PC-9 (cell line): ENCODE data around the gene PDE6B.

Experiments used
- EZH2 ChIP-seq: fragments of 200-600 bp; sonication (generic); IDR thresholded peaks from 2 replicates; pipeline ENCODE4 v1.8.0; 2017; ENCODE audit warnings: antibody characterized with exemption, low read depth
- TF ChIP-seq, protein P1 (sequence below): fragments of 200-600 bp; sonication (generic); conservative IDR thresholded peaks from 2 replicates; pipeline ENCODE4 v1.6.1; 2017; ENCODE audit warnings: mixed run types, antibody characterized with exemption, mild to moderate bottlenecking, moderate library complexity

DNA sequence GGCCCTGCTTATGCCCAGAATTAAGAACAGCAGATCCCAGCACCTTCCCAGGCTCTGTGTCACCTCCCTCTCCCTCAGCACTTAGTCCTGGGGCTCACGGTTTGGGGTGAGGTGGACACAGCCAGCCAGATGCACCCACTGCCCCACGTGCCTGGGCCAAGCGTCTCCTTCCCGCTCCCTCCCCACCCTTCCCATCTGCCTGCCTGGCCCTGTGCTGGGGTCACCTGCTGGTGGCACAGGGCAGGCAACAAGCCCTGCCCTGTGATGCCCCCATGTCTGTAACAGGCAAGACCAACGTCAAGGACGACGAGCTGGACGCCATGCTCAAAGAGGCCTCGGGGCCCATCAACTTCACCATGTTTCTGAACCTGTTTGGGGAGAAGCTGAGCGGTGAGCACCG is 54.3 kb downstream of the PDE6B start:
- TF ChIP-seq, protein P1, sequence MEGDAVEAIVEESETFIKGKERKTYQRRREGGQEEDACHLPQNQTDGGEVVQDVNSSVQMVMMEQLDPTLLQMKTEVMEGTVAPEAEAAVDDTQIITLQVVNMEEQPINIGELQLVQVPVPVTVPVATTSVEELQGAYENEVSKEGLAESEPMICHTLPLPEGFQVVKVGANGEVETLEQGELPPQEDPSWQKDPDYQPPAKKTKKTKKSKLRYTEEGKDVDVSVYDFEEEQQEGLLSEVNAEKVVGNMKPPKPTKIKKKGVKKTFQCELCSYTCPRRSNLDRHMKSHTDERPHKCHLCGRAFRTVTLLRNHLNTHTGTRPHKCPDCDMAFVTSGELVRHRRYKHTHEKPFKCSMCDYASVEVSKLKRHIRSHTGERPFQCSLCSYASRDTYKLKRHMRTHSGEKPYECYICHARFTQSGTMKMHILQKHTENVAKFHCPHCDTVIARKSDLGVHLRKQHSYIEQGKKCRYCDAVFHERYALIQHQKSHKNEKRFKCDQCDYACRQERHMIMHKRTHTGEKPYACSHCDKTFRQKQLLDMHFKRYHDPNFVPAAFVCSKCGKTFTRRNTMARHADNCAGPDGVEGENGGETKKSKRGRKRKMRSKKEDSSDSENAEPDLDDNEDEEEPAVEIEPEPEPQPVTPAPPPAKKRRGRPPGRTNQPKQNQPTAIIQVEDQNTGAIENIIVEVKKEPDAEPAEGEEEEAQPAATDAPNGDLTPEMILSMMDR, result no peak
- no peak for TF ChIP-seq EZH2
